LNCaP clone FGC (cell line): ENCODE results near the gene ANKRD24.

Experiments used
- DNase-seq: peaks from one replicate; pipeline ENCODE4 v3.0.0-alpha.2; 2011; ENCODE audit warnings: low read depth
- H3K4me3 ChIP-seq: 2 replicates; pipeline ENCODE4 v1.5.1; 2011; ENCODE audit warnings: mild to moderate bottlenecking, low read depth, low read length, control low read depth
- TF ChIP-seq, protein P1 (sequence below): IDR thresholded peaks from 2 replicates; pipeline ENCODE4 v1.5.1; 2012; ENCODE audit warnings: mild to moderate bottlenecking; ENCODE audit not compliant: control insufficient read depth, insufficient read depth; ENCODE audit errors: extremely low read depth

ANKRD24 gene

DNA sequence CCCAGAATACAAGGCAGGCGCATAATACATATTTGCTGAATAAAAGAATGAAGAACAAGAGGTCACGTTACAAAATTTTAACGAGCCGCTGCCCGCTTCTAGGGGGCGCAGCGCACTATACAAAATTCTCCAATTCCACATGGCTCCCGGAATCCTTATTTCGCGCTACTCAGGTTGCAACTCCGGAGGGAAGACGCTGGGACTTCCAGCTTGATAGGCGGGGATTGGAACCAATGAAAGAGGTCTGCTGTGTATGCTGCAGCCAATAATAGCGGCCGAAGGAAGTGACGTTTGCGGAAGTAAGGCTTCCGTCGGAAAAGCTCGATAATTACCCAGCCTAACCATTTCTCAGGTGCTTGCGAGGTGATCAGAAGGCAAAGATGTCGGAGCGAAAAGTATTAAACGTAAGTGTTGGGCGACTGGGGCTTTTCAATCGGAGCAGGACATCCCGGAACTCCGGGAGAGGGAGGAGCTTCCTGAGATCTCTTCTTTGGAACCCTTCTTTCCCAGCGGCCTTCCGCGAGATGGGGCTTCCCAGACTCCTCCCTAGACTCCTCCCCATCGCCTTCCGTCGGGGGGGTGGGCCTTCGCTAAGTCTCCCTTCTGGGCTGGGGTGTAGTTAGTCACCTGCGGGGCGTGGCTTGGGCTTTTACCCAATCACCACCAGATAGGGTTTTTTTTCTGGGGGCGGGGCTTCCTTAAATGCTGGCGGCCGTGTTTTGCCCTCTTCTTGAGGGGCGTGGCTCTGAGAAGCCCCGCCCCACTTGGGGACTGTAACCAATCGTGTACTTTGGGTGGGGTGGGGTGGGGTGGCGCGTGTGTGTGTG is 64.5 kb downstream of the ANKRD24 start, which contains the start of gene YJU2:
TSS of gene YJU2 (plus strand) at position 314 of the 827 bp plus-strand sequence. CDS start at position 381, 67 bp downstream.
- DNase-seq, result peak; percentile 97
- TF ChIP-seq, protein P1, sequence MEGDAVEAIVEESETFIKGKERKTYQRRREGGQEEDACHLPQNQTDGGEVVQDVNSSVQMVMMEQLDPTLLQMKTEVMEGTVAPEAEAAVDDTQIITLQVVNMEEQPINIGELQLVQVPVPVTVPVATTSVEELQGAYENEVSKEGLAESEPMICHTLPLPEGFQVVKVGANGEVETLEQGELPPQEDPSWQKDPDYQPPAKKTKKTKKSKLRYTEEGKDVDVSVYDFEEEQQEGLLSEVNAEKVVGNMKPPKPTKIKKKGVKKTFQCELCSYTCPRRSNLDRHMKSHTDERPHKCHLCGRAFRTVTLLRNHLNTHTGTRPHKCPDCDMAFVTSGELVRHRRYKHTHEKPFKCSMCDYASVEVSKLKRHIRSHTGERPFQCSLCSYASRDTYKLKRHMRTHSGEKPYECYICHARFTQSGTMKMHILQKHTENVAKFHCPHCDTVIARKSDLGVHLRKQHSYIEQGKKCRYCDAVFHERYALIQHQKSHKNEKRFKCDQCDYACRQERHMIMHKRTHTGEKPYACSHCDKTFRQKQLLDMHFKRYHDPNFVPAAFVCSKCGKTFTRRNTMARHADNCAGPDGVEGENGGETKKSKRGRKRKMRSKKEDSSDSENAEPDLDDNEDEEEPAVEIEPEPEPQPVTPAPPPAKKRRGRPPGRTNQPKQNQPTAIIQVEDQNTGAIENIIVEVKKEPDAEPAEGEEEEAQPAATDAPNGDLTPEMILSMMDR, result peak; percentile 56
- peak within 1 kb of the TSS; percentile 57 for H3K4me3 ChIP-seq

GRCh38 chr19:4256563-4256962 is 74.1 kb downstream of the ANKRD24 start:
- TF ChIP-seq, protein P1, result no peak
- H3K4me3 ChIP-seq, result no peak overlapping the region
- DNase-seq, result no peak

GRCh38 chr19:4257025-4257424 is 74.5 kb downstream of the ANKRD24 start:
- no peak for DNase-seq
- TF ChIP-seq, protein P1, result no peak
- H3K4me3 ChIP-seq, result no peak overlapping the region

GRCh38 chr19:4258181-4258580 is 75.7 kb downstream of the ANKRD24 start:
- DNase-seq, result no peak
- TF ChIP-seq, protein P1, result no peak
- no peak overlapping the region for H3K4me3 ChIP-seq

DNA sequence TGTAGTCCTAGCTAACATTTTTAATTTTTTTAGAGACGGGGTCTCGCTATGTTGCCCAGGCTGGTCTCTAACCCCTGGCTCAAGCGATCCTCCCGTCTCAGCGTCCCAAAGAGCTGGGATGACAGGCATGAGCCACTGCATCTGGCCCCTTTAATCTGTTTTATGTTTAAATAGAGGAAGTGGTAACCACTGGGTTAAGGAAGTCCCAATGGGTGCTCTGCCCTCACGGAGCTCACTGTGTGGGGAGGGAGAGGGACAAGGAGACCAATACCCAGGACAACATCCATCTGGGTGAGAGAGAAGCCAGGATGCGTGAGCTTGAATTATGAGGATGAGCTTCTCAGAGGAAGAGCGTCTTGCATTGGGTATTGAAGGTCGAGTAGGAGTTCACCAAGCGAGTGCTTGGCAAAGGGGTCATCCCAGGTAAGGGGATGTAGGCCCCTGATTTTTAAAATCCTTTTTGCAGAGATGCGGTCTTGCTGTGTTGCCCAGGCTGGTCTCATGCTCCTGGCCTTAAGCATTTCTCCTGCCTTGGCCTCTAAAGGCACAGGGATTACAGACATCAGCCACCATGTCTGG is 78.2 kb downstream of the ANKRD24 start:
- DNase-seq, result no peak
- H3K4me3 ChIP-seq, result no peak overlapping the region
- TF ChIP-seq, protein P1, result no peak

GRCh38 chr19:4264812-4265211 is 82.3 kb downstream of the ANKRD24 start:
- DNase-seq, result no peak
- no peak overlapping the region for H3K4me3 ChIP-seq
- TF ChIP-seq, protein P1, result no peak
